Hepatocyte (in vitro differentiated cells): ENCODE measurements around the gene RNF149. TPM values are rescaled to one million over a fixed set of nuclear protein-coding genes. Genes with fewer than 3 reads are reported as not detected.

Experiments used
- DNase-seq: peaks from one replicate; pipeline ENCODE4 v3.0.0-alpha.2; 2016; ENCODE audit warnings: low spot score
- H2AFZ ChIP-seq: fragments of 200-600 bp; sonication (generic); 2 replicates; pipeline ENCODE4 v1.6.0; 2016; ENCODE audit warnings: antibody characterized with exemption, mild to moderate bottlenecking
- H3K27ac ChIP-seq: fragments of 200-600 bp; sonication (generic); 2 replicates; pipeline ENCODE4 v1.5.1; 2016; ENCODE audit warnings: mild to moderate bottlenecking
- H3K27me3 ChIP-seq: fragments of 200-600 bp; sonication (generic); 2 replicates; pipeline ENCODE4 v1.6.1; 2016
- H3K36me3 ChIP-seq: fragments of 200-600 bp; sonication (generic); replicated peaks from 2 replicates; pipeline ENCODE4 v1.5.1; 2016; ENCODE audit warnings: low read depth; ENCODE audit not compliant: insufficient read depth
- H3K4me1 ChIP-seq: fragments of 200-600 bp; sonication (generic); 2 replicates; pipeline ENCODE4 v1.5.1; 2016; ENCODE audit warnings: mild to moderate bottlenecking, moderate library complexity; ENCODE audit not compliant: insufficient read depth
- H3K4me2 ChIP-seq: fragments of 200-600 bp; sonication (generic); 2 replicates; pipeline ENCODE4 v1.6.0; 2016
- H3K4me3 ChIP-seq: fragments of 200-600 bp; sonication (generic); 2 replicates; pipeline ENCODE4 v1.5.1; 2016; ENCODE audit warnings: mild to moderate bottlenecking
- H3K79me2 ChIP-seq: fragments of 200-600 bp; sonication (generic); 2 replicates; pipeline ENCODE4 v1.6.0; 2017; ENCODE audit warnings: mild to moderate bottlenecking
- H3K9me2 ChIP-seq: fragments of 200-600 bp; sonication (generic); replicated peaks from 2 replicates; pipeline ENCODE4 v1.6.0; 2017; ENCODE audit warnings: mild to moderate bottlenecking; ENCODE audit not compliant: insufficient read depth
- H3K9me3 ChIP-seq: fragments of 200-600 bp; sonication (generic); 2 replicates; pipeline ENCODE4 v1.5.1; 2016; ENCODE audit warnings: low read depth, mild to moderate bottlenecking
- H4K20me1 ChIP-seq: fragments of 200-600 bp; sonication (generic); 2 replicates; pipeline ENCODE4 v1.6.0; 2016; ENCODE audit warnings: mild to moderate bottlenecking; ENCODE audit not compliant: insufficient read depth, poor library complexity, severe bottlenecking
- CTCF ChIP-seq: fragments of 200-600 bp; sonication (generic); IDR thresholded peaks from 2 replicates; pipeline ENCODE4 v1.5.1; 2016; ENCODE audit warnings: antibody characterized with exemption, mild to moderate bottlenecking; ENCODE audit not compliant: poor library complexity
- EZH2 ChIP-seq: fragments of 200-600 bp; sonication (generic); IDR thresholded peaks from 2 replicates; pipeline ENCODE4 v1.6.1; 2016; ENCODE audit warnings: antibody characterized with exemption, mild to moderate bottlenecking, borderline replicate concordance
- EZH2phosphoT487 ChIP-seq: fragments of 200-600 bp; sonication (generic); IDR thresholded peaks from one replicate; pipeline ENCODE4 v1.6.1; 2018; ENCODE audit warnings: antibody characterized with exemption, mild to moderate bottlenecking, low read depth, moderate library complexity; ENCODE audit not compliant: unreplicated experiment, severe bottlenecking
- WGBS: methylation state at CpG from one replicate; pipeline ENCODE4 v1.1.6; 2016; ENCODE audit warnings: low lambda C conversion rate; ENCODE audit errors: missing lambda C conversion rate; 5-methylcytosine and 5-hydroxymethylcytosine counted together
- polyA plus RNA-seq: library from polyadenylated mRNA; unstranded; fragments of >200 nt; fragmentation: Nextera tagmentation; extraction: Ambion mirVana; gene quantifications from 2 replicates; pipeline ENCODE4 v1.2.1, GENCODE V29; 2016
- total RNA-seq: library from RNA; depleted of rRNA; stranded (reverse); fragments of >200 nt; gene quantifications from 2 replicates; pipeline ENCODE4 v1.2.3, GENCODE V29; 2014

Gene RNF149
- total and polyA plus RNA-seq, 2 experiments from 2014 or later: 60.7 to 64.6 TPM

GRCh38 chr2:101332885-101333766, 24.6 kb upstream of the RNF149 start:
- Histone ChIP-seq H3K9me2 (no peaks in the 10 kb centered on the region), H4K20me1 (no peaks in the 10 kb centered on the region), H2AFZ (no peak overlapping the region), H3K4me3 (no peak overlapping the region), H3K27me3 (no peaks in the 10 kb centered on the region), H3K9me3 (no peaks in the 10 kb centered on the region), H3K27ac (no peak overlapping the region), H3K79me2 (no peaks in the 10 kb centered on the region), H3K36me3 (no peaks in the 10 kb centered on the region), H3K4me2 (no peak overlapping the region), H3K4me1 (peaks cover 12% of the 10 kb centered on the region)
- no peak for DNase-seq
- no peak for TF ChIP-seq EZH2phosphoT487
- WGBS: 61% methylated on average over 5 of the region's 5 CpGs

- peak overlapping the region; percentile 51 for H3K27ac ChIP-seq
- no peak for DNase-seq
- no peaks in the 10 kb centered on the region for H3K27me3 ChIP-seq
- no peaks in the 10 kb centered on the region for H3K9me2 ChIP-seq
- no peak for TF ChIP-seq EZH2
- TF ChIP-seq EZH2phosphoT487: no peak
- TF ChIP-seq CTCF: no peak
- no peak overlapping the region for H3K4me3 ChIP-seq
- H3K79me2 ChIP-seq: no peaks in the 10 kb centered on the region
- peaks cover 12% of the 10 kb centered on the region for H3K4me1 ChIP-seq
- H3K9me3 ChIP-seq: no peaks in the 10 kb centered on the region
- H3K36me3 ChIP-seq: no peaks in the 10 kb centered on the region
- H2AFZ ChIP-seq: no peak overlapping the region
- H4K20me1 ChIP-seq: no peaks in the 10 kb centered on the region
- no peak overlapping the region for H3K4me2 ChIP-seq
- WGBS: 88% methylated on average over 2 of the region's 2 CpGs
Observed at GRCh38 chr2:101331202-101331601, 22.7 kb upstream of the RNF149 start.

GRCh38 chr2:101330253-101330933, 21.9 kb upstream of the RNF149 start:
- peak overlapping the region; percentile 51 for H3K27ac ChIP-seq
- H3K4me3 ChIP-seq: no peak overlapping the region
- peak overlapping the region; percentile 2 for H3K4me2 ChIP-seq
- no peaks in the 10 kb centered on the region for H3K79me2 ChIP-seq
- H3K36me3 ChIP-seq: no peaks in the 10 kb centered on the region
- H3K27me3 ChIP-seq: no peaks in the 10 kb centered on the region
- TF ChIP-seq CTCF (no peak), EZH2phosphoT487 (no peak), EZH2 (no peak)
- H3K9me2 ChIP-seq: no peaks in the 10 kb centered on the region
- H3K9me3 ChIP-seq: no peaks in the 10 kb centered on the region
- peaks cover 12% of the 10 kb centered on the region for H3K4me1 ChIP-seq
- WGBS: 60% methylated on average over 12 of the region's 12 CpGs
- DNase-seq: peak; percentile 46
- peak overlapping the region; percentile 18 for H2AFZ ChIP-seq
- H4K20me1 ChIP-seq: no peaks in the 10 kb centered on the region

- TF ChIP-seq CTCF: no peak
- Histone ChIP-seq H3K4me3 (no peak overlapping the region), H3K36me3 (no peaks in the 10 kb centered on the region), H3K27me3 (no peaks in the 10 kb centered on the region), H4K20me1 (no peaks in the 10 kb centered on the region), H3K27ac (peak overlapping the region; percentile 67), H2AFZ (no peak overlapping the region), H3K9me2 (no peaks in the 10 kb centered on the region), H3K9me3 (no peaks in the 10 kb centered on the region), H3K79me2 (no peaks in the 10 kb centered on the region), H3K4me2 (no peak overlapping the region), H3K4me1 (peaks cover 12% of the 10 kb centered on the region)
- no peak for DNase-seq
- 72% methylated on average over 4 of the region's 4 CpGs for WGBS
Observed at GRCh38 chr2:101329026-101329425, 20.5 kb upstream of the RNF149 start.
